ENCODE measurements around the gene ZNF224. TPM values are rescaled to one million over a fixed set of nuclear protein-coding genes. Genes with fewer than 3 reads are reported as not detected.

ZNF224 gene
- total and polyA plus RNA-seq, 2 of the 13 experiments (the other 11 are each of a cell fraction or from before 2014, with no cell fraction given) = 13.0 to 16.1 TPM

DNA sequence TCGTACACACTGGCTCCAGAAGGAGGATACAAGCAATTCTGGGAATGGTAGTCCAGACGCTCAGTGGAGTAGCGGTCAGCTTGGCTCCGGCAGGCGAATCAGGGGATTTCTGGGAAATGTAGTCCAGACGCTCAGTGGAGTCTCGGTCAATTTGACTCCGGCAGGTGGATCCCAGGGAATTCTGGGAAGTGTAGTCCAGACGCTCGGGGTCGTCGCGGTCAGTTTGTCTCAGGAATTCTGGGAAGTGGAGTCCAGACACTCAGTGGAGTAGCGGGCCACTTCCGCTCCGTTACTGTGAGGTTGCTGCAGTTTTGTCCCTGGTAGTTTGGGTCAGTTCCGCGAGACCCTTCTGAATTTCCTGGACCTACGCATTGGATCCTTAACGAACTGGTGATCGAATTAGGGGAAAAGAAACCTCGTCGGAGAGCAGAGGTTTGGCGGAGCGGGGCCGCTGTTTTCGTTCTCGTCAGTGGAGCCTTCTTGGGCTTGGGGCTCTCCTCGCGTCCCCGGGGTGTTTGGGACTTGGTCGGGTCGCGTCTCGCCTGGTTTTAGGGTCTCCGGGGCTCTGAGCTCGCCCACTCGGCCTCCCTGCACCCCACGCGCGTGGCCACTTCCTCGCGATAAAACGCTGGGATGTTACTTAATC is 19.1 kb downstream of the ZNF224 start, which contains the start of gene ZNF225 (continued):
- TF ChIP-seq CCDC6 (CRISPR knock-in tag; IDR thresholded peaks at IDR 0.05) = peak; percentile 65; the same call in 1 of the 2 replicates
- no peak for TF ChIP-seq ZNF570 (CRISPR knock-in tag; IDR thresholded peaks at IDR 0.05; ENCODE audit: borderline replicate concordance)
- TF ChIP-seq, protein P1, sequence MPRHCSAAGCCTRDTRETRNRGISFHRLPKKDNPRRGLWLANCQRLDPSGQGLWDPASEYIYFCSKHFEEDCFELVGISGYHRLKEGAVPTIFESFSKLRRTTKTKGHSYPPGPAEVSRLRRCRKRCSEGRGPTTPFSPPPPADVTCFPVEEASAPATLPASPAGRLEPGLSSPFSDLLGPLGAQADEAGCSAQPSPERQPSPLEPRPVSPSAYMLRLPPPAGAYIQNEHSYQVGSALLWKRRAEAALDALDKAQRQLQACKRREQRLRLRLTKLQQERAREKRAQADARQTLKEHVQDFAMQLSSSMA (CRISPR knock-in tag; IDR thresholded peaks at IDR 0.05) = no peak
- TF ChIP-seq KLF12 (CRISPR knock-in tag; IDR thresholded peaks at IDR 0.05; ENCODE audit: borderline replicate concordance) = no peak
- TF ChIP-seq, protein P2, sequence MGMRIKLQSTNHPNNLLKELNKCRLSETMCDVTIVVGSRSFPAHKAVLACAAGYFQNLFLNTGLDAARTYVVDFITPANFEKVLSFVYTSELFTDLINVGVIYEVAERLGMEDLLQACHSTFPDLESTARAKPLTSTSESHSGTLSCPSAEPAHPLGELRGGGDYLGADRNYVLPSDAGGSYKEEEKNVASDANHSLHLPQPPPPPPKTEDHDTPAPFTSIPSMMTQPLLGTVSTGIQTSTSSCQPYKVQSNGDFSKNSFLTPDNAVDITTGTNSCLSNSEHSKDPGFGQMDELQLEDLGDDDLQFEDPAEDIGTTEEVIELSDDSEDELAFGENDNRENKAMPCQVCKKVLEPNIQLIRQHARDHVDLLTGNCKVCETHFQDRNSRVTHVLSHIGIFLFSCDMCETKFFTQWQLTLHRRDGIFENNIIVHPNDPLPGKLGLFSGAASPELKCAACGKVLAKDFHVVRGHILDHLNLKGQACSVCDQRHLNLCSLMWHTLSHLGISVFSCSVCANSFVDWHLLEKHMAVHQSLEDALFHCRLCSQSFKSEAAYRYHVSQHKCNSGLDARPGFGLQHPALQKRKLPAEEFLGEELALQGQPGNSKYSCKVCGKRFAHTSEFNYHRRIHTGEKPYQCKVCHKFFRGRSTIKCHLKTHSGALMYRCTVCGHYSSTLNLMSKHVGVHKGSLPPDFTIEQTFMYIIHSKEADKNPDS (CRISPR knock-in tag; IDR thresholded peaks at IDR 0.05) = no peak
- TF ChIP-seq, protein P3, sequence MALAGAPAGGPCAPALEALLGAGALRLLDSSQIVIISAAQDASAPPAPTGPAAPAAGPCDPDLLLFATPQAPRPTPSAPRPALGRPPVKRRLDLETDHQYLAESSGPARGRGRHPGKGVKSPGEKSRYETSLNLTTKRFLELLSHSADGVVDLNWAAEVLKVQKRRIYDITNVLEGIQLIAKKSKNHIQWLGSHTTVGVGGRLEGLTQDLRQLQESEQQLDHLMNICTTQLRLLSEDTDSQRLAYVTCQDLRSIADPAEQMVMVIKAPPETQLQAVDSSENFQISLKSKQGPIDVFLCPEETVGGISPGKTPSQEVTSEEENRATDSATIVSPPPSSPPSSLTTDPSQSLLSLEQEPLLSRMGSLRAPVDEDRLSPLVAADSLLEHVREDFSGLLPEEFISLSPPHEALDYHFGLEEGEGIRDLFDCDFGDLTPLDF (CRISPR knock-in tag; IDR thresholded peaks at IDR 0.05) = 0 out of 2 replicates have a peak, but pooled peaks have one; percentile 51
- no peak for TF ChIP-seq ATF7 (IDR thresholded peaks at IDR 0.05)
- TF ChIP-seq ATF7 (CRISPR knock-in tag; IDR thresholded peaks at IDR 0.05) = 0 out of 2 replicates have a peak, but pooled peaks have one; percentile 48
- peak; percentile 85 for TF ChIP-seq SMAD3 (CRISPR knock-in tag; IDR thresholded peaks at IDR 0.05)
- TF ChIP-seq ZMYM4 (CRISPR knock-in tag; IDR thresholded peaks at IDR 0.05) = peak; percentile 50
- TF ChIP-seq RAD21 (CRISPR knock-in tag; IDR thresholded peaks at IDR 0.05) = 0 out of 2 replicates have a peak, but pooled peaks have one; percentile 6
- peak; percentile 46 for TF ChIP-seq CREB1 (IDR thresholded peaks at IDR 0.05)
- TF ChIP-seq CREB1 (CRISPR knock-in tag; IDR thresholded peaks at IDR 0.05) = peak; percentile 94
- TF ChIP-seq, protein P4, sequence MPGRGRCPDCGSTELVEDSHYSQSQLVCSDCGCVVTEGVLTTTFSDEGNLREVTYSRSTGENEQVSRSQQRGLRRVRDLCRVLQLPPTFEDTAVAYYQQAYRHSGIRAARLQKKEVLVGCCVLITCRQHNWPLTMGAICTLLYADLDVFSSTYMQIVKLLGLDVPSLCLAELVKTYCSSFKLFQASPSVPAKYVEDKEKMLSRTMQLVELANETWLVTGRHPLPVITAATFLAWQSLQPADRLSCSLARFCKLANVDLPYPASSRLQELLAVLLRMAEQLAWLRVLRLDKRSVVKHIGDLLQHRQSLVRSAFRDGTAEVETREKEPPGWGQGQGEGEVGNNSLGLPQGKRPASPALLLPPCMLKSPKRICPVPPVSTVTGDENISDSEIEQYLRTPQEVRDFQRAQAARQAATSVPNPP (CRISPR knock-in tag; IDR thresholded peaks at IDR 0.05) = 0 out of 2 replicates have a peak, but pooled peaks have one; percentile 20
- TF ChIP-seq, protein P5, sequence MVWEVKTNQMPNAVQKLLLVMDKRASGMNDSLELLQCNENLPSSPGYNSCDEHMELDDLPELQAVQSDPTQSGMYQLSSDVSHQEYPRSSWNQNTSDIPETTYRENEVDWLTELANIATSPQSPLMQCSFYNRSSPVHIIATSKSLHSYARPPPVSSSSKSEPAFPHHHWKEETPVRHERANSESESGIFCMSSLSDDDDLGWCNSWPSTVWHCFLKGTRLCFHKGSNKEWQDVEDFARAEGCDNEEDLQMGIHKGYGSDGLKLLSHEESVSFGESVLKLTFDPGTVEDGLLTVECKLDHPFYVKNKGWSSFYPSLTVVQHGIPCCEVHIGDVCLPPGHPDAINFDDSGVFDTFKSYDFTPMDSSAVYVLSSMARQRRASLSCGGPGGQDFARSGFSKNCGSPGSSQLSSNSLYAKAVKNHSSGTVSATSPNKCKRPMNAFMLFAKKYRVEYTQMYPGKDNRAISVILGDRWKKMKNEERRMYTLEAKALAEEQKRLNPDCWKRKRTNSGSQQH (CRISPR knock-in tag; IDR thresholded peaks at IDR 0.05; ENCODE audit: low read depth) = 0 out of 2 replicates have a peak, but pooled peaks have one; percentile 50
- no peak for TF ChIP-seq SATB2 (CRISPR knock-in tag; IDR thresholded peaks at IDR 0.05)
- peak; percentile 71; the same call in 1 of the 2 replicates for TF ChIP-seq MEIS1 (CRISPR knock-in tag; IDR thresholded peaks at IDR 0.05; ENCODE audit: borderline replicate concordance)
- no peak for TF ChIP-seq CHD4 (IDR thresholded peaks at IDR 0.05; ENCODE audit: borderline replicate concordance, low read length)
- TF ChIP-seq, protein P6, sequence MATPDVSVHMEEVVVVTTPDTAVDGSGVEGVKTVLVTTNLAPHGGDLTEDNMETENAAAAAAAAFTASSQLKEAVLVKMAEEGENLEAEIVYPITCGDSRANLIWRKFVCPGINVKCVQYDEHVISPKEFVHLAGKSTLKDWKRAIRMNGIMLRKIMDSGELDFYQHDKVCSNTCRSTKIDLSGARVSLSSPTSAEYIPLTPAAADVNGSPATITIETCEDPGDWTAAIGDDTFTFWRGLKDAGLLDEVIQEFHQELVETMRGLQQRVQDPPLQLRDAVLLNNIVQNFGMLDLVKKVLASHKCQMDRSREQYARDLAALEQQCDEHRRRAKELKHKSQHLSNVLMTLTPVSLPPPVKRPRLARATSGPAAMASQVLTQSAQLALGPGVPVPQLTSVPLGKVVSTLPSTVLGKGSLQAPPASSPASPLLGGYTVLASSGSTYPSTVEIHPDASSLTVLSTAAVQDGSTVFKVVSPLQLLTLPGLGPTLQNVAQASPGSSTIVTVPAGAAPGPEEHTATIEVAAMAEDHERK (CRISPR knock-in tag; IDR thresholded peaks at IDR 0.05; ENCODE audit: low read depth) = peak; percentile 75
- TF ChIP-seq, protein P7, sequence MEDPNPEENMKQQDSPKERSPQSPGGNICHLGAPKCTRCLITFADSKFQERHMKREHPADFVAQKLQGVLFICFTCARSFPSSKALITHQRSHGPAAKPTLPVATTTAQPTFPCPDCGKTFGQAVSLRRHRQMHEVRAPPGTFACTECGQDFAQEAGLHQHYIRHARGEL (CRISPR knock-in tag; IDR thresholded peaks at IDR 0.05) = no peak
- no peak for TF ChIP-seq ZNF160 (CRISPR knock-in tag; IDR thresholded peaks at IDR 0.05)
- peak; percentile 70 for TF ChIP-seq NFYB (CRISPR knock-in tag; IDR thresholded peaks at IDR 0.05)

Data from HepG2 (cell line).